OCI-LY7 (cell line): ENCODE measurements around the gene MEGF8.

Experiments
- EZH2phosphoT487 ChIP-seq: fragments of 200-600 bp; sonication (generic); IDR thresholded peaks from 2 replicates; pipeline ENCODE4 v1.6.1; 2018; ENCODE audit warnings: low read depth, borderline replicate concordance, mild to moderate bottlenecking, mixed run types, antibody characterized with exemption, low read length, moderate library complexity, mixed read lengths
- TF ChIP-seq, protein P1 (sequence below): fragments of 200-600 bp; sonication (generic); conservative IDR thresholded peaks from 2 replicates; pipeline ENCODE4 v1.5.1; 2014; ENCODE audit warnings: mild to moderate bottlenecking, antibody characterized with exemption, low read length, moderate library complexity, mixed read lengths

DNA sequence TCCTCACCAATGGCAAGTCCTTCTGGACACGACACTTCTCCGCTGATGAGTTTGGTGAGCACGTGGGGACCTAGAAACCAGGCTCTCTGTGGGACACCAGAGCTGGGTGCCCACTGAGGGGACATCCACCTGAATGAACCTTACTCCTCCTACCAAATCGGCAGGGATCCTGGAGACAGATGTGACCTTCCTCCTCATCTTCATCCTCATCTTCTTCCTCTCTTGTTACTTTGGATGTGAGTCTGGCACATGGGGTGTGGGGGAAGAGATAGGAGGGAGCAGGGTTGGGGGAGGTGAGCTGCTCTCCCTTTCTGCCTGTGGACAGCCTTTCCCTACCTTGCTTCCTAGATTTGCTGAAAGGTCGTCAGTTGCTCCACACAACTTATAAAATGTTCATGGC is 10.4 kb upstream of the MEGF8 start:
- TF ChIP-seq EZH2phosphoT487 = no peak
- TF ChIP-seq, protein P1, sequence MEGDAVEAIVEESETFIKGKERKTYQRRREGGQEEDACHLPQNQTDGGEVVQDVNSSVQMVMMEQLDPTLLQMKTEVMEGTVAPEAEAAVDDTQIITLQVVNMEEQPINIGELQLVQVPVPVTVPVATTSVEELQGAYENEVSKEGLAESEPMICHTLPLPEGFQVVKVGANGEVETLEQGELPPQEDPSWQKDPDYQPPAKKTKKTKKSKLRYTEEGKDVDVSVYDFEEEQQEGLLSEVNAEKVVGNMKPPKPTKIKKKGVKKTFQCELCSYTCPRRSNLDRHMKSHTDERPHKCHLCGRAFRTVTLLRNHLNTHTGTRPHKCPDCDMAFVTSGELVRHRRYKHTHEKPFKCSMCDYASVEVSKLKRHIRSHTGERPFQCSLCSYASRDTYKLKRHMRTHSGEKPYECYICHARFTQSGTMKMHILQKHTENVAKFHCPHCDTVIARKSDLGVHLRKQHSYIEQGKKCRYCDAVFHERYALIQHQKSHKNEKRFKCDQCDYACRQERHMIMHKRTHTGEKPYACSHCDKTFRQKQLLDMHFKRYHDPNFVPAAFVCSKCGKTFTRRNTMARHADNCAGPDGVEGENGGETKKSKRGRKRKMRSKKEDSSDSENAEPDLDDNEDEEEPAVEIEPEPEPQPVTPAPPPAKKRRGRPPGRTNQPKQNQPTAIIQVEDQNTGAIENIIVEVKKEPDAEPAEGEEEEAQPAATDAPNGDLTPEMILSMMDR = no peak
